GM12891 (cell line): Measurements from ENCODE around the gene TTLL8.

Experiments
- POLR2A ChIP-seq: IDR thresholded peaks from 2 replicates; pipeline ENCODE4 v1.6.1; 2011; ENCODE audit warnings: low read depth, low read length, control low read depth
- POLR2AphosphoS5 ChIP-seq: IDR thresholded peaks from 2 replicates; pipeline ENCODE4 v1.6.1; 2011; ENCODE audit warnings: low read depth, low read length, control low read depth
- POU2F2 ChIP-seq: IDR thresholded peaks from 2 replicates; pipeline ENCODE4 v1.6.1; 2011; ENCODE audit warnings: low read depth, mild to moderate bottlenecking, control low read depth, low read length, moderate library complexity
- SPI1 ChIP-seq: IDR thresholded peaks from 2 replicates; pipeline ENCODE4 v1.6.1; 2011; ENCODE audit warnings: low read depth, low read length, control low read depth
- TAF1 ChIP-seq: IDR thresholded peaks from 2 replicates; pipeline ENCODE4 v1.6.1; 2011; ENCODE audit warnings: low read depth, low read length, control low read depth

- TF ChIP-seq POLR2AphosphoS5: no peak
- no peak for TF ChIP-seq POLR2A
- no peak for TF ChIP-seq TAF1
- no peak for TF ChIP-seq POU2F2
- no peak for TF ChIP-seq SPI1
Measured at GRCh38 chr22:50022171-50022819, 35.8 kb downstream of the TTLL8 start.
